Endometrial microvascular endothelial cells (primary cell): Measurements from ENCODE around the gene MTMR1. TPM values are rescaled to one million over a fixed set of nuclear protein-coding genes. Genes with fewer than 3 reads are reported as not detected.

ENCODE experiments used
- in situ Hi-C: cut with HindIII; loops from 2 replicates; pipeline ENCODE4 v1.10.0; 2017; ENCODE audit warnings: low sequenced_read_pairs, low pct_unique_long_range_greater_than_20kb; ENCODE audit errors: inconsistent ontology term
- total RNA-seq: library from RNA; depleted of rRNA; stranded (reverse); fragments of >200 nt; gene quantifications from one replicate; pipeline ENCODE4 v1.2.3, GENCODE V29; 2015; ENCODE audit errors: inconsistent ontology term

The MTMR1 gene
- total RNA-seq, 1 donor from 2014 or later, result 16.6 TPM

GRCh38 chrX:150772150-150772970 is 79.2 kb downstream of the MTMR1 start:
- in situ Hi-C loops, result no loop called here

- in situ Hi-C loops, result no loop called here
These were observed 79.9 kb downstream of the MTMR1 start for GRCh38 chrX:150773117-150773516.

DNA sequence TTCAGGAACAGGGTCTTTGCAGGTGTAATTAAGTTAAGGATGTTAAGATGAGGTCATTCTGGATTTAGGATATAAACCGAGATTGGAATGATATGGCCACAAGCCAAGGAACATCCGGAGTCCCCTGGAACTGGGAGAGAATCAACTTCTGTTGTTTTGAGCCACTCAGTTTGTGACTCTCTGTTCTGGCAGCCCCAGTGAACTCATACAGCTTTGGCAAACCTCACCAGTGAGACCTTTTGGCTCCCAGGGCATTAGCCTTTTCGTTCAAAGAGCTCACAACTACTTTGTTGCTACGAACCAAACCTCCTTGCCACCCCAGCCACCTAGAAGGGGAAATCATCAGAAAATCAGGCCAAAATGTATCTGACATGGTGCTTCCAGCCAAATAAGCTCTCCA is 80.4 kb downstream of the MTMR1 start:
- in situ Hi-C loops, result no loop called here

DNA sequence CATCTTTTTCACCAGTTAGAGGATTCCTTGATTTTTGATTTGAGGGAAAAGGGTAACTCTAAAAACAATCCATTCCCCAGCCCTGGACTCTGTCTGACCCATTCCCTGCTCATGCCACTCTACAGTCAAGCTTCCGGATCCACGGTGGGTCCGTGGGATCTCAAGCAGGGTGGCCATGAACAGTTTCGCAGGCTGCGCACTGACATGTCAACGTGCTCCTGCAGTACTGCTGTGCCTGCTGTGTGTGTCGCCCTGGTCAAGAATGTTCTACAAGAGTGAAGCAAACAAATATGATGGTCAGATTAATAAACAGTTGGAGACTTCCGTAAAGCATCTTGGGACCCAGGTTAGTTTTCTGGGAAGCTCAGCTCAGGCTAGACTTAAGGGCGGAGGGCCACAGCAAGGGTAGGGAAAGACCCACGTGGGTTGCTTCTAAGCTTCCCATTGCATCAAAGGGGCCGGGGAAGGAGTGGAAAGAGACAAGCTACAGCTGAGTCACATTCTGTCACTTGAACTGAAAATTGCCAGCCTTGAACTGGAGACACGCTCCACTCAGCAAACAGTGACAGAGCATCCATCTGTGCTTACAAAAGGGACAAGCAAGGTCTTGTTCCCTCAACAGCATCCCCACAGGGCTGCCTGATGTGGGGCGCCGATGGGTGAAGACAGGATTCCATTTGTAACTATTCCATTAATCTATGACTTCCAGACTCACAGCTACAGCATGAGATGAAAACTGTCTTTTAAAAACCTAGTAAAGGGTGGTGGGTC is 81.8 kb downstream of the MTMR1 start:
- in situ Hi-C loops, result no loop called here

DNA sequence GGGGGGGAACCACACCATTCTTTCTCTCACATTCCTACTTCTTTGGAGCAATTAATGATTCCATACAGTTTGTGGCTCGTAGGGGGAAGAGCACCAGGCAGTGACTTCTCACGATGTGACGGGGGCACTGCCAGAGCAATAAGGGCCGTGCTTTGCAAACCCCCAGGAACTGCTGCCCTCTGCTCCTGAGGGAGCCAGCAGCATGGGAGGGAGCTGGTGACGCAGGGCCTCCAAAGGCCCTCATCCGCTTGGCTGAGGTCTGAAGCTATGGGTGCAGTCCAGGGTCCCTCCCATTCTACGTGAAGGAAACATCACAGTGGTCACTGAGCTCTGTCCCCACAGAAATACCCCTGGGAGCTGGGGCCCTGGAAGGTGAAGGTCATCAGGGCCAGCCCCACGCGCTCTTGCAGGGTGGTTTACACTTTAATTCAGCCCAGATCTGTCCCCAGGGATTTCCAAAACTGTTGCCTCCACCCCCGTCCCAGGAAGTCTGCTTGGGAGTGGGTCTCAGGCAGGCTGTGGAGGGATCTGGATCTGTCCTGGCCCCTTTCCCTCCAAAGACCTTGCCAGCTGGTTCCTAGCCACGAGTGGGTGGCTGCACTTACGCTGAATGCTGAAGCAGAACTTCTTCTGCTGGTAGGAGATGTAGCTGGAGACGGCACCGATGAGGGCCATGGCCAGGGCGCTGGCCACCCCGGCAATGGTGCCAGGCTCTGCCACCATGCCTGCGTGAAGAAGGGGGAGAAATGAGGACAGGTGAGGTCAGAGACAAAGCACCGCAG is 82.6 kb downstream of the MTMR1 start:
- in situ Hi-C loops, result no loop called here

- in situ Hi-C loops, result no loop called here
These were observed 84.3 kb downstream of the MTMR1 start for GRCh38 chrX:150777328-150777992.

DNA sequence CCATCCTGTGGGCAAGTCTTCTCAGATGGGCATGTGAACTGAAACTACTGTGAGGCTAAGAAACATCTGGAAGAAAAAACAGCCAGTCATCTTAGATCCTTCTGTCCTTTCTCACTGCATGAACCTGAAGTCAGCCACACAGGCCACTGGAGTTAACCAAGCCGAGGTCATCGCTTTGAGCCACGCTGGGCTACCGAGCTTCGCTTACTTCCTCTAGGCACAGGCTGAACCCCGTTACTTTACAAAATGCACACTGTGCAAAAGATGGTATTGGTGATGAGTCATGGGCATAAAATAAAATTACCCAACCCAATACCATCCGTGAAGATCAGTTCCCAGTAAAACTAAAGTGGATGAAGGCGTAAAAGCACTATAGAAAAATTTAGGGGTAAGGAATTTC is 86.2 kb downstream of the MTMR1 start:
- in situ Hi-C loops, result no loop called here

DNA sequence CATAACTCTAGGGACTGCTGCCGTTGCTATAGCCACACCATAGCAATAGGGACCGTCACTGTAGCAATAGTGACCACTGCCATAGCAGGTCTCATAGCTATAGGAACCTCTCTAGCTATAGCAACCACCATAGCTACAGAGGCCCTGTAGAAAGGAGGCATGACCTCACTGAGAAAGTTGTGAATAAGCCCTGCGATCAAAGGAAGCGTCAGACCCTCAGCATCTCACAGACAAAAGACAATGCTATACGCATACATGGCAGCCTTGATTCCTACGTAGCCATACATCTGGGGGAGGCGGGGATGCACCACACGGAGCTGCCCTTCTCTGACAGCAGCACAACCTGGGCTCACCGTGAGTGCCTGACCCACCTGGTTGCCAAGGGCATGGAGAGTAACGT is 88.5 kb downstream of the MTMR1 start:
- in situ Hi-C loops, result no loop called here

DNA sequence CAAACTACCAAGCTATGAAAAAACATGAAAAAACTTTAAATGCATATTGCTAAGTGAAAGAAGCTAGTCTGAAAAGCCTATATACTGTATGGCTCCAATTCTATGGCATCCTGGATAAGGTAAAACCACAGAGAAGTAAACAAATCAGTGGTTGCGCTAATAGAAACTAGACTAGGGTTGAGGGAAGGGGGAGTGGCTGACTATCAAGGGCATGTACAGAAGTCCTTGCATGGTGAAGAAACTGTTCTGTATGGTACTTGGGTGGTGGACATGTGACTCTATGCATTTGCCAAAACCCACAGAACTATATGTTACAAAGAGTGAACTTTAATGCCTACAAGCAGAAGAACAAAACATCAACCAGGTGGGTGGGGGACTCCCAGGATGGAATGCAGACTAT is 96.8 kb downstream of the MTMR1 start:
- in situ Hi-C loops, result no loop called here

GRCh38 chrX:150792949-150793527 is 99.8 kb downstream of the MTMR1 start:
- in situ Hi-C loops, result no loop called here

- in situ Hi-C loops, result no loop called here
These were observed 112.5 kb downstream of the MTMR1 start for GRCh38 chrX:150805736-150806135.

DNA sequence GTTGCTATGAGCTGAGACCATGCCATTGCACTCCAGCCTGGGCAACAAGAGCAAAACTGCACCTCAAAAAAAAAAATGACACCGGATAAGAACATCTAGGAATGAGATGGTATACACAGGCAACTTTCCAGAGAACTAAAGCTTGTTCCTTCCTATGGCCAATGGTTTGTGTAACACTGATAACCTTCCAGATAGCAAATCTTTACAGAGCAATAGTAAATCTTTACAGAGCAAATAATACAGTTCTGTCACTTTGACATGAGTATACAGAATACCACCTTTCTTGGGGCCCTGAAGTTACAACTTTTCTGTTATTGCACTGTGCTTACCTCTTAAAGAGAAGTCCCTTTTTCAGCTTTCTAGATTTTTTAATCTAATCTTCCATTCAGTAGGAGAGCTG is 113.6 kb downstream of the MTMR1 start:
- in situ Hi-C loops, result no loop called here

- in situ Hi-C loops, result no loop called here
These were observed 120.7 kb downstream of the MTMR1 start for GRCh38 chrX:150813922-150814321.

Other genes with a start within 250 kb of the MTMR1 start
- gene MTM1, start 124.8 kb upstream of the MTMR1 start, total RNA-seq, result 5.4 TPM
- gene CD99L2, start 205.3 kb downstream of the MTMR1 start, total RNA-seq, result 51.9 TPM